HPDE6-E6E7 (cell line): ENCODE measurements around the gene NPR1.
"Not testable (repeated sequence)": the region's sequence is repeated elsewhere in the genome, so short reads cannot be mapped to it uniquely, and the experiment has no call there.

Experiments
- DNase-seq: peaks from one replicate; pipeline ENCODE4 v3.0.0; 2011; ENCODE audit warnings: missing footprints; ENCODE audit errors: extremely low spot score

The NPR1 gene

GRCh38 chr1:153649137-153649862 is 29.2 kb upstream of the NPR1 start:
- DNase-seq = no peak

GRCh38 chr1:153649863-153650235 is 28.6 kb upstream of the NPR1 start:
- DNase-seq = no peak

DNA sequence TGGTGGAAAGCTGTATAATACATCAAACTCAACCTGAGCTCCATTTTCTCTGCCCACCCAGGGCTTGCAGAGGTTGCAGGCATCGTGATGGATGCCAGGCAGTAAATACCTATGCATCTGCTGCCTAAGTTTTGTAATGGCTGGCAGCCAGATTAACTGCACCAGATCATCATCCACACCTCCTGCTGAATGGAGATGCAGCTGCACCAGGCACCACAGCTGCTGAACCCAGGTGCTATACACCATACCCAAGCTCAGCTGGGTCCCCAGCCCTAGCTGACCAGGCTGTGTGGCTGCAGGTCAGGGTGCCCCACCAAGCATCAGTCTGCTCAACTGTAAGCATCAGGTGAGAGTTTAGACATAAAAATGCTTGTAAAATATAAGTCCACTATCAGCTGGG is 26.7 kb upstream of the NPR1 start:
- no peak for DNase-seq

- no peak for DNase-seq
These were observed 25.5 kb upstream of the NPR1 start for GRCh38 chr1:153652805-153653500.

DNA sequence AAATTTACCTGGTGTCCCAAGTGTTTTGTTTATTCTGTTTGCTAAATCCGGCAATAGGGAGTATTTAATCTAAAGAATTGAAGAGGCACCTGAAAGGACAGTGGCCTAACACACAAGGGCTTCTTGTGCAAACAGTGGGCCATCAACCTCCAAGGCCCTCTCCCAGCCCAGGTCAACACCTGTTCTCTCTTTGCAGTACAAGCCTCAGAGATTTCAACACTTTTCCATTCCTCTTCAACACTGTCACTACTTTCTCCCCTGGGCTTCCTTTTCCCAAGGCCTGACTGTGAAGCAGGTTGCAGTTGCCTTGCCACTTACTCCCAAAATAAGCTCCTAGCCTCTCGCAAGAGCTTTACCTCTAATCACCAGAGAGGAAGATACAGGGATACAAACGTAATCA is 23.2 kb upstream of the NPR1 start:
- no peak for DNase-seq

GRCh38 chr1:153658400-153659174 is 19.9 kb upstream of the NPR1 start, which contains the start of gene SNAPIN:
TSS of gene SNAPIN (plus strand) at chr1:153658703. CDS start at chr1:153658744, 41 bp downstream.
- DNase-seq = peak; percentile 94

GRCh38 chr1:153659175-153659534 is 19.3 kb upstream of the NPR1 start:
- DNase-seq = no peak

DNA sequence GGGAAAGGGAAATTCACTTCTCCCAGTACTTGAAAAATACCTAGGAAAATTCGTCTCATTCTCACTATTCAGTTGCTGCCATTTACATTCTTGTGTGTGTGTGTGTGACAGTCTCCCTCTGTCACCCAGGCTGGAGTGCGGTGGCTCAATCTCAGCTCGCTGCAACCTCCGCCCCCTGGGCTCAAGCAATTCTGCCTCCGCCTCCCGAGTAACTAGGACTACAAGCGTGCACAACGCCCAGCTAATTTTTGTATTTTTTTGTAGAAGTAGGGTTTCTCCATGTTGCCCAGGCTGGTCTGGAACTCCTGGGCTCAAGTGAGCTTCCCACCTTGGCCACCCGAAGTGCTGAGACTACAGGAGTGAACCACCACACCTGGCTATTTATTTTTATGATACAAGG is 18.8 kb upstream of the NPR1 start:
- DNase-seq = no peak

- no peak for DNase-seq
These were observed 17.3 kb upstream of the NPR1 start for GRCh38 chr1:153661111-153661708.

DNA sequence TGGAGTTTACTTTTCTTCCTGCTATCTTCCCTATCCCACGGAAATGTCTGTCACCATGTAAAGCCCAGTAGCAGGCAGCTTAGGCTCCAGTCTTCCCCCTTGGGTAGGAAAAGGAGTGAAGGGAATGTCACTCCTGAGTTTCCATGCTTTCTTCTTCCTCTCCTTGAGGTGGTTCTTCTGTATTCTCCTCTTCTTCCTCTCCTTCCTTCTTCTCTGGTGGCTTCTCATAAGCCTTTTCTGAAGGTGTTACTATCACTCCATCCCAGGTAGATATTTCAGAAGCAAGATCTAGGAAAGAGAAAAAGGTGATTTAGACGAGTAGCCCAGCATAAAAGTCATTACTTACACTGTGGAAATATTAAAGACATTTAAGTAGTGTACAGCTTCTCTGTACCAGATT is 16.2 kb upstream of the NPR1 start:
- no peak for DNase-seq

DNA sequence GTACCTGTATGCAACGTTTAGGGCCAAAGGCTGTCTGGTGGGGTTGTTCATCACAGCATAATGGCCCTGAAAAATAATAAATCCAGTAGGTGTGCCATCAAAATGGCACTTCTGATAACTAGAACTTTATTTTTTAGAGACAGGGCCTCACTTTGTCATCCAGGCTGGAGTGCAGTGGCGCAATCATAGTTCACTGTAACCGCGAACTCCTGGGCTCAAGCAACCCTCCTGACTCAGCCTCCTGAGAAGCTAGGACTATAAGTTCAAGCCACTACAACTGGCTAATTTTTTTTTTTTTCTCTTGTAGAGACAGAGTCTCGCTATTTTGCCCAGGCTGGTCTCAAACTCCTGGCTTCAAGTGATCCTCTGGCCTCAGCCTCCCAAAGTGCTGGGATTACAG is 15.3 kb upstream of the NPR1 start:
- DNase-seq = no peak

DNA sequence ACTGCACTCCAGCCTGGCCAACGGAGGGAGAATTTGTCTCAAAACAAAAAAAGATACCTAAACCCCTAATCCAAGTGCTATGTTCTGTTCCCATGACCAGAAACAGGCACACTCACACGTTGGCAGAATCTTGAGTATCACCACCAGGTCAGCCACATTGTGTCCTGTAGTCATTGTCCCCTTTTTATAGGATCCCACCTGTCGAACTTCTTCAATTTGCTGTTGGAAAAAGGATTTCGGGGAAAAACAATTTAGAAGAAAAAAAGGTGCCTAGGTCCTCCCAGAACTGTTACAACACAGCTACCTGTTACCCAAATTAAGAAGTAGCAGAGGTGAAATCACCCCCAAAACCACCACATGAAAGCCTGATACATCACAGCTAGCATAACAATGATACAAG is 11.0 kb upstream of the NPR1 start:
- DNase-seq = no peak

GRCh38 chr1:153668672-153669071 is 9.8 kb upstream of the NPR1 start:
- not testable (repeated sequence) for DNase-seq

DNA sequence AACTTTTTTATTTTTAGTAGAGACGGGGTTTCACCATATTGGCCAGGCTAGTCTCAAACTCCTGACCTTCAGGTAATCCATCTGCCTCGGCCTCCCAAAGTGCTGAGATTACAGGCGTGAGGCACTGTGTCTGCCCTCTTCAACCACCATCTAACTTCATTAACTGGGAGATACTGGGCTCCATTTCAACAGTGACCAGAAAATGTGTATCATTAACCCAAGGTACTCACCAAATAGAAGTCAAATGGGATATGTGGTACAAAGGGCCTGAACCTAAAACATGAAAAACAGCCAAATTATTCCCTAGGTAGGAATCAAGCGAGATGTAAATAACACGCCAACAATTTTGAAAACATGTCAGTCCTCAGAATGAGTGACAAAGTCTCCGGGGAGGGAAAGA is 8.9 kb upstream of the NPR1 start:
- no peak for DNase-seq

DNA sequence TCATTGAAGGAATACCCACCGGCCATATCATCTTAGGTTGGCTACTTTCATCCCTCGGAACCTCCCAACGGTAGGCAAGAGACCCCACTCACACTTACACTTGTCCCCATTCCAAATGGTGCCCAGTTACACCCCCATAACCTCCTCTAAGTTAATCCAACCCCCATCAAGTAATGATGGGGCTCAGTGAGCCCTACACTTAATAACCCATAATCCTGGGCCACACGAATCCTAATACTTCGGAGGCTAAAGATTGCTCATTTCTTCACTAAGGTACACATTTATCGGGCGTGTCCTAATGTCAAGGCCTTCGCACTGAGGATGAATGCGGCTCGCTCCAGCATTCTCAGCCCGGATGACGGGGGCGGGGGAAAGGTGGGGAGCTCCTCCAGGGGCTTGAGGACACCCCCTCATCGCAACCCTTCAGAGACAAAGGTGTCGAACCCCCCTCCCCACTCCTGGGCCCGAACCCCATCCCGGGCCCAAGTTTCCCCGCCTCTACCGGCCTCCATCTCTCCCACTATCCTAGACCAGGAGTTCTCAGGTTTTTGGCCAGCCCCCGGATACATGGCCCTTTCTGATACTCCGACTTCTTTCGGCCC is 8.1 kb upstream of the NPR1 start:
- DNase-seq = no peak

- DNase-seq = peak; percentile 99
These were observed 7.4 kb upstream of the NPR1 start, which contains the start of gene ILF2 for GRCh38 chr1:153670859-153671627. TSS of gene ILF2 (minus strand) at chr1:153670993. CDS start at chr1:153670922, 71 bp downstream.

- not testable (repeated sequence) for DNase-seq
These were observed 6.7 kb upstream of the NPR1 start for GRCh38 chr1:153671628-153672353.

- DNase-seq = no peak
These were observed 5.0 kb upstream of the NPR1 start for GRCh38 chr1:153673511-153673910.

DNA sequence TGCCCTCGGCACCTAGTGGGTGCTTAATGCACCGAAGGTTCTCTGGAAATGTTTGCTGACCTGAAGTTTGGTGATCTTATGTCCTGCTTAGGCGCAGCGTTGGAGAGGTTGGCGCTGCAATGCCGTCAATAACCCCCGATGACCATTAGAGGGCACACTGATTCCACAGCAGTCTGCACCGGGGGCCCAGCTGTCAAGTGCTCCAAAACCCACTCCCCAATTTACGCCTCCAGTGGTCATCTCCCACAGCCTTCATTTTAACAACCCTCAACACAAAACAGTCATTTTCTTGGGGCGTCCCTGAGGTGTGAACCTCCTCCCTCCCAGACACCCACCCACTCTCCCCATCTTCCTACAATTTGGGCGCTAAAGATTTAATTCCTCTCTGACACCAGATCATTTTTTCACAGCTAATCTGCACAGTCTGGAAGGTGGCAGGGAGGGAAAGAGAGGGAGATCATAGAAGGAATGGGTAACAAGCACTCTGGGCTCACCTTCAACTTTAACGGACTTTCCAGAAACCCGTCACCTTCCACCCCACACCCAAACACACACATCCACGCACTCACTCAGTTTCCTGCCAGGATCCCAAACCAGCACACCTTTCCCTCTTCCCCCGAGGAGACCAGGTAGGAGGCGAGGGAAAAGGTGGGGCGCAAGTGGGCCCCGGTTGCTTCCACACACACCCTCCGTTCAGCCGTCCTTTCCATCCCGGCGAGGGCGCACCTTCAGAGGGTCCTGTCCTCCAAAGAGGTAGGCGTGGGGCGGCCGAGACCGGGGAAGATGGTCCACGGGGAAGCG is 570 bp upstream of the NPR1 start:
- DNase-seq = peak; percentile 55
